HepG2 (cell line): ENCODE results near the gene SMAD3. TPM values are rescaled to one million over a fixed set of nuclear protein-coding genes. Genes with fewer than 3 reads are reported as not detected.

Experiments
- ATAC-seq: fragments of 200-7000 bp; cut with Tn5 transposase; 3 replicates; pipeline ENCODE4 v1.9.1; 2020; ENCODE audit warnings: mild to moderate bottlenecking, moderate library complexity
- BruUV-seq: library from RNA; stranded (reverse); fragments of 400-500 nt; replicated peaks from 2 replicates; lab custom pipeline; 2021; lab: Mats Ljungman, UMichigan
- CTCF ChIA-PET: fragments of 300-600 bp; formaldehyde crosslinking; extraction: SDS; loops from one replicate; lab custom pipeline; 2021; ENCODE audit warnings: low total read pairs, inconsistent platforms, low intra/inter-chr PET ratio; lab: Yijun Ruan, JAX
- POLR2A ChIA-PET: fragments of 350-600 bp; sonication (Branson Sonifier 250); formaldehyde crosslinking; loops from one replicate; lab custom pipeline; 2020; ENCODE audit warnings: antibody characterized with exemption, inconsistent platforms; lab: Yijun Ruan, JAX
- DNase-seq: peaks from one replicate; pipeline ENCODE4 v3.0.0-alpha.2; 2015; ENCODE audit warnings: low spot score
- FAIRE-seq: peaks from 3 replicates; lab custom pipeline; 2011; peaks lifted over from hg19 to GRCh38; lab: Jason Lieb, UNC
- H2AFZ ChIP-seq: one replicate; pipeline ENCODE4 v1.6.1; 2011; ENCODE audit warnings: low read length, inconsistent platforms
- H3K27ac ChIP-seq: fragments of 300-600 bp; 3 replicates; pipeline ENCODE4 v1.8.0; 2011; ENCODE audit warnings: mixed run types, mild to moderate bottlenecking, mixed read lengths, low read length, inconsistent platforms; ENCODE audit not compliant: insufficient read depth; ENCODE audit errors: extremely low read length
- H3K27me3 ChIP-seq, 2 experiments: fragments of 200-600 bp in 1 of 2; 2 replicates in 1 of 2; 3 replicates in 1 of 2; pipeline versions ENCODE4 v1.6.0 to v1.8.0; 2011; ENCODE audit warnings: low read length in 2 of 2, mild to moderate bottlenecking in 2 of 2, moderate library complexity in 2 of 2, inconsistent platforms in 1 of 2; ENCODE audit not compliant: insufficient read depth in 2 of 2, control insufficient read depth in 1 of 2
- H3K36me3 ChIP-seq, 2 experiments: fragments of 200-600 bp in 1 of 2; replicated peaks in 1 of 2; 2 replicates in 1 of 2; 3 replicates in 1 of 2; pipeline versions ENCODE4 v1.5.1 to v1.8.0; 2011; ENCODE audit warnings: low read length in 2 of 2, inconsistent platforms in 1 of 2; ENCODE audit not compliant: insufficient read depth in 2 of 2, control insufficient read depth in 1 of 2
- H3K4me1 ChIP-seq: 2 replicates; pipeline ENCODE4 v1.5.1; 2012; ENCODE audit warnings: low read length, inconsistent platforms; ENCODE audit not compliant: insufficient read depth
- H3K4me2 ChIP-seq: 2 replicates; pipeline ENCODE4 v1.6.0; 2011; ENCODE audit warnings: low read depth, low read length, inconsistent platforms
- H3K4me3 ChIP-seq, 3 experiments: fragments of 200-600 bp in 1 of 3; sonication (generic), shearing (Covaris generic) in 1 of 3; replicated peaks in 1 of 3; 2 replicates each; pipeline ENCODE4 v1.5.1; 2011 to 2016; ENCODE audit warnings: low read length in 3 of 3, inconsistent platforms in 2 of 3, low read depth in 2 of 3, mild to moderate bottlenecking in 2 of 3, control low read depth in 1 of 3, mixed read lengths in 1 of 3; ENCODE audit not compliant: insufficient read depth in 1 of 3
- H3K79me2 ChIP-seq: one replicate; pipeline ENCODE4 v1.6.1; 2011; ENCODE audit warnings: low read length, inconsistent platforms; ENCODE audit not compliant: insufficient read depth
- H3K9ac ChIP-seq: 2 replicates; pipeline ENCODE4 v1.6.0; 2011; ENCODE audit warnings: mild to moderate bottlenecking, low read depth, low read length, inconsistent platforms; ENCODE audit not compliant: insufficient read depth
- H3K9me3 ChIP-seq: 2 replicates; pipeline ENCODE4 v1.5.1; 2012; ENCODE audit warnings: mild to moderate bottlenecking, low read length
- H4K20me1 ChIP-seq: 2 replicates; pipeline ENCODE4 v1.6.0; 2011; ENCODE audit warnings: inconsistent platforms, mild to moderate bottlenecking, low read length, moderate library complexity; ENCODE audit not compliant: insufficient read depth
- CBX2 ChIP-seq, 2 experiments: fragments of 200-600 bp in 1 of 2; sonication (generic); formaldehyde crosslinking in 1 of 2; IDR thresholded peaks; 2 replicates each; pipeline versions ENCODE4 v1.7.0 to v1.8.1; 2018 to 2022; ENCODE audit warnings: low read depth in 2 of 2, low read length in 1 of 2, mild to moderate bottlenecking in 1 of 2, missing genetic modification reagents in 1 of 2
- FOXM1 ChIP-seq: sonication (generic); formaldehyde crosslinking; IDR thresholded peaks from 2 replicates; pipeline ENCODE4 v1.5.0; 2020; ENCODE audit warnings: missing genetic modification reagents
- JARID2 ChIP-seq: sonication (generic); formaldehyde crosslinking; IDR thresholded peaks from 2 replicates; pipeline ENCODE4 v1.8.1; 2023; ENCODE audit warnings: missing genetic modification reagents, inconsistent platforms; ENCODE audit not compliant: insufficient replicate concordance
- KLF15 ChIP-seq: sonication (generic); formaldehyde crosslinking; IDR thresholded peaks from 2 replicates; pipeline ENCODE4 v1.8.1; 2023; ENCODE audit warnings: borderline replicate concordance, mild to moderate bottlenecking, inconsistent platforms, missing genetic modification reagents, mixed read lengths
- ONECUT2 ChIP-seq: sonication (generic); formaldehyde crosslinking; IDR thresholded peaks from 2 replicates; pipeline ENCODE4 v1.4.0; 2020; ENCODE audit warnings: missing genetic modification reagents
- PCBP2 ChIP-seq: fragments of 200-400 bp; formaldehyde crosslinking; optimal IDR thresholded peaks from 2 replicates; pipeline ENCODE3; 2018; ENCODE audit warnings: low read length, low read depth; ENCODE audit not compliant: poor library complexity, severe bottlenecking
- RFXAP ChIP-seq: sonication (generic); formaldehyde crosslinking; IDR thresholded peaks from 2 replicates; pipeline ENCODE4 v1.4.0; 2020; ENCODE audit warnings: missing genetic modification reagents, borderline replicate concordance
- ZBTB1 ChIP-seq: sonication (generic); formaldehyde crosslinking; IDR thresholded peaks from 2 replicates; pipeline ENCODE4 v1.4.0; 2020; ENCODE audit warnings: missing genetic modification reagents, borderline replicate concordance
- ZNF143 ChIP-seq: sonication (generic); formaldehyde crosslinking; IDR thresholded peaks from 2 replicates; pipeline ENCODE4 v1.4.0; 2020; ENCODE audit warnings: missing genetic modification reagents
- ZNF282 ChIP-seq: fragments of 450-650 bp; IDR thresholded peaks from 2 replicates; pipeline ENCODE4 v1.6.1; 2018; ENCODE audit not compliant: partially characterized antibody
- WGBS: methylation state at CpG from one replicate; pipeline ENCODE4 v1.1.6; 2017; ENCODE audit warnings: low lambda C conversion rate; 5-methylcytosine and 5-hydroxymethylcytosine counted together
- in situ Hi-C: cut with HindIII; loops from 2 replicates; pipeline ENCODE4 v1.10.0; 2017; ENCODE audit warnings: low pct_unique_long_range_greater_than_20kb; ENCODE audit not compliant: extremely low pct_ligation_motif_present
- intact Hi-C: fragments of 100-400 bp; cut with micrococcal nuclease; formaldehyde crosslinking; loops from one replicate; pipeline ENCODE4 v1.10.0; 2022; ENCODE audit not compliant: unreplicated experiment
- polyA plus RNA-seq, 8 experiments: library from polyadenylated mRNA; depleted of rRNA in 3 of 8; stranded (reverse) in 7 of 8; unstranded in 1 of 8; fragments of >200 nt; fragmentation: Illumina TruSeq in 4 of 8; extraction: Trizol in 4 of 8; gene quantifications; 2 replicates each; pipeline versions ENCODE4 v1.2.1 to v1.2.3, GENCODE V29; 2011 to 2016; ENCODE audit warnings: low read depth in 4 of 8, missing spikeins in 1 of 8, mixed read lengths in 1 of 8; ENCODE audit not compliant: insufficient read depth in 1 of 8
- total RNA-seq, 5 experiments: library from RNA; depleted of rRNA; stranded (reverse); fragments of >200 nt; fragmentation: Illumina TruSeq; extraction: Trizol; gene quantifications; 2 replicates each; pipeline ENCODE4 v1.2.3, GENCODE V29; 2016; ENCODE audit warnings: low read depth in 1 of 5
- TF ChIP-seq, protein P1 (sequence below): sonication (generic); formaldehyde crosslinking; IDR thresholded peaks from 2 replicates; pipeline ENCODE4 v1.4.0; 2020; ENCODE audit warnings: mild to moderate bottlenecking, missing genetic modification reagents

Gene SMAD3
- total and polyA plus RNA-seq, 2 of the 13 experiments (the other 11 are each of a cell fraction or from before 2014, with no cell fraction given) = 8.6 to 56.3 TPM

- TF ChIP-seq CBX2 (IDR thresholded peaks at IDR 0.05; ENCODE audit: low read depth, low read length) = no peak
- TF ChIP-seq CBX2 (CRISPR knock-in tag; IDR thresholded peaks at IDR 0.05; ENCODE audit: low read depth) = no peak
- TF ChIP-seq FOXM1 (CRISPR knock-in tag) = no peak
- no peak for TF ChIP-seq JARID2 (CRISPR knock-in tag)
- no peak for TF ChIP-seq RFXAP (CRISPR knock-in tag)
- no peak for TF ChIP-seq ZNF282
- no peak for TF ChIP-seq ONECUT2
Observed at GRCh38 chr15:67084561-67084960, 19.2 kb downstream of the SMAD3 start (continued).

GRCh38 chr15:67085237-67085817 is 19.9 kb downstream of the SMAD3 start:
- no peak overlapping the region for H3K4me3 ChIP-seq
- in situ Hi-C loops = no loop called here
- TF ChIP-seq KLF15 (CRISPR knock-in tag) (no peak), ZNF143 (no peak), ZBTB1 (CRISPR knock-in tag) (no peak), ZNF282 (no peak), PCBP2 (no peak)
- TF ChIP-seq, protein P1, sequence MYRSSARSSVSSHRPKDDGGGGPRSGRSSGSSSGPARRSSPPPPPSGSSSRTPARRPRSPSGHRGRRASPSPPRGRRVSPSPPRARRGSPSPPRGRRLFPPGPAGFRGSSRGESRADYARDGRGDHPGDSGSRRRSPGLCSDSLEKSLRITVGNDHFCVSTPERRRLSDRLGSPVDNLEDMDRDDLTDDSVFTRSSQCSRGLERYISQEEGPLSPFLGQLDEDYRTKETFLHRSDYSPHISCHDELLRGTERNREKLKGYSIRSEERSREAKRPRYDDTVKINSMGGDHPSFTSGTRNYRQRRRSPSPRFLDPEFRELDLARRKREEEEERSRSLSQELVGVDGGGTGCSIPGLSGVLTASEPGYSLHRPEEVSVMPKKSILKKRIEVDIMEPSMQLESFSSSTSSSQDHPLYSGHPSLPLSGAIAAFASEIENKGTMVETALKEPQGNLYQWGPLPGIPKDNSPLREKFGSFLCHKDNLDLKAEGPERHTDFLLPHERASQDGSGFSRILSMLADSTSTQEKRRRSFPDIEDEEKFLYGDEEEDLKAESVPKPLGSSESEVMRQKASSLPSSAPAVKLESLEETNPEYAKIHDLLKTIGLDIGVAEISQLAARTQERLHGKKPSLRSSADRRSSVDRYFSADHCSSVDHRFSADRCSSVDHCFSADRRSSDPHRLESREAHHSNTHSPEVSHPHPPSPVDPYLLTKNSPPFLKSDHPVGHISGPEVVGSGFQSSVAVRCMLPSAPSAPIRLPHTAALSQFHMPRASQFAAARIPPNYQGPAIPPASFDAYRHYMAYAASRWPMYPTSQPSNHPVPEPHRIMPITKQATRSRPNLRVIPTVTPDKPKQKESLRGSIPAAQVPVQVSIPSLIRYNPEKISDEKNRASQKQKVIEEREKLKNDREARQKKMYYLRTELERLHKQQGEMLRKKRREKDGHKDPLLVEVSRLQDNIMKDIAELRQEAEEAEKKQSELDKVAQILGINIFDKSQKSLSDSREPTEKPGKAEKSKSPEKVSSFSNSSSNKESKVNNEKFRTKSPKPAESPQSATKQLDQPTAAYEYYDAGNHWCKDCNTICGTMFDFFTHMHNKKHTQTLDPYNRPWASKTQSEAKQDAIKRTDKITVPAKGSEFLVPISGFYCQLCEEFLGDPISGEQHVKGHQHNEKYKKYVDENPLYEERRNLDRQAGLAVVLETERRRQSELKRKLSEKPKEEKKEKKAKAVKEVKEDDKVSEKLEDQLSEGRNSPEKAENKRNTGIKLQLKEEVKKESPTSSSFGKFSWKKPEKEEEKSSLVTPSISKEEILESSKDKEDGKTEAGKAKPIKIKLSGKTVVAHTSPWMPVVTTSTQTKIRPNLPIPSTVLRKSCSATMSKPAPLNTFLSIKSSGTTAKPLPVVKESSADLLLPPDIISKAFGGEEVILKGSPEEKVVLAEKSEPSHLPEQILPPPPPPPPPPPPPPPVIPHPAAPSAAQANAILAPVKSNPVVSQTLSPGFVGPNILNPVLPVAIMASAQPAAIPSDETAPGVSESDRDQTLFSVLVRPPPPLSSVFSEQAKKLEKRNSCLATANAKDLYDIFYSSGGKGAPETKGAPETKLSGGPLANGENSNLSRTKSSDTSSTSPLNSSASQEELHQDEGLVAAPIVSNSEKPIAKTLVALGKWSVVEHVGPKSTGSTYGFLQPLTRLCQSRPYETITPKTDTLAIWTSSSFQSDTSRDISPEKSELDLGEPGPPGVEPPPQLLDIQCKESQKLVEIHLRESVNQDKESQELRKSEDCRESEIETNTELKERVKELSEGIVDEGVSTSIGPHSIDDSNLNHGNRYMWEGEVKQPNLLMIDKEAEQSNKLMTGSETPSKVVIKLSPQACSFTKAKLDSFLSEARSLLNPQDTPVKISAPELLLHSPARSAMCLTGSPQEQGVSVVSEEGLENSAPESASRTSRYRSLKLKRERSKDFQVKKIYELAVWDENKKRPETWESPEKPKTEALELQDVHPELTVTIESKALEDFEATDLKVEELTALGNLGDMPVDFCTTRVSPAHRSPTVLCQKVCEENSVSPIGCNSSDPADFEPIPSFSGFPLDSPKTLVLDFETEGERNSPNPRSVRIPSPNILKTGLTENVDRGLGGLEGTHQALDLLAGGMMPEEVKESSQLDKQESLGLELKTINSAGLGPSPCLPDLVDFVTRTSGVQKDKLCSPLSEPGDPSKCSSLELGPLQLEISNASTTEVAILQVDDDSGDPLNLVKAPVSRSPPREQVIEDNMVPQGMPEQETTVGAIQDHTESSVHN (CRISPR knock-in tag) = no peak
- TF ChIP-seq, all 625 proteins: peak for 0
- intact Hi-C loops = no loop called here
- Histone ChIP-seq H3K36me3 (peaks cover 13 to 41% of the 10 kb centered on the region in 2 experiments; a peak in 4 of 5 replicates), H3K27ac (no peak overlapping the region), H3K27me3 (no peaks in the 10 kb centered on the region), H4K20me1 (peaks cover 79% of the 10 kb centered on the region), H3K9me3 (no peaks in the 10 kb centered on the region), H3K9ac (no peak overlapping the region), H3K4me1 (peaks cover 79% of the 10 kb centered on the region), H3K79me2 (peaks cover 95% of the 10 kb centered on the region), H3K4me2 (no peak overlapping the region), H2AFZ (no peak overlapping the region)
- POLR2A ChIA-PET = interaction anchor here (1.4 kb wide), 1 partner anchor 36 kb away, joined by 3 read pairs; no protein-coding TSS in a partner anchor
- FAIRE-seq (no peak), ATAC-seq (no peak), DNase-seq (no peak)
- no TSS peak for BruUV-seq
- CTCF ChIA-PET = no interaction called here
- WGBS = 100% methylated on average over 3 of the region's 3 CpGs
